Hindlimb muscle (tissue), 1 donor: ENCODE measurements around the gene FBXL15. TPM values are rescaled to one million over a fixed set of nuclear protein-coding genes. Genes with fewer than 3 reads are reported as not detected.
A peak's percentile ranks its signal among the peaks of the same experiment; 100 is the strongest.

Experiments used
- DNase-seq: peaks from one replicate; pipeline ENCODE4 v3.0.0-alpha.2; 2013
- polyA plus RNA-seq: library from polyadenylated mRNA; unstranded; fragments of 120-200 nt; gene quantifications from one replicate; pipeline ENCODE4 v1.2.1, GENCODE V29; 2013; ENCODE audit not compliant: insufficient read length

Gene FBXL15
- polyA plus RNA-seq, 1 donor = 6.9 TPM

- no peak for DNase-seq
These were observed 22.2 kb upstream of the FBXL15 start for GRCh38 chr10:102398172-102399020.

DNA sequence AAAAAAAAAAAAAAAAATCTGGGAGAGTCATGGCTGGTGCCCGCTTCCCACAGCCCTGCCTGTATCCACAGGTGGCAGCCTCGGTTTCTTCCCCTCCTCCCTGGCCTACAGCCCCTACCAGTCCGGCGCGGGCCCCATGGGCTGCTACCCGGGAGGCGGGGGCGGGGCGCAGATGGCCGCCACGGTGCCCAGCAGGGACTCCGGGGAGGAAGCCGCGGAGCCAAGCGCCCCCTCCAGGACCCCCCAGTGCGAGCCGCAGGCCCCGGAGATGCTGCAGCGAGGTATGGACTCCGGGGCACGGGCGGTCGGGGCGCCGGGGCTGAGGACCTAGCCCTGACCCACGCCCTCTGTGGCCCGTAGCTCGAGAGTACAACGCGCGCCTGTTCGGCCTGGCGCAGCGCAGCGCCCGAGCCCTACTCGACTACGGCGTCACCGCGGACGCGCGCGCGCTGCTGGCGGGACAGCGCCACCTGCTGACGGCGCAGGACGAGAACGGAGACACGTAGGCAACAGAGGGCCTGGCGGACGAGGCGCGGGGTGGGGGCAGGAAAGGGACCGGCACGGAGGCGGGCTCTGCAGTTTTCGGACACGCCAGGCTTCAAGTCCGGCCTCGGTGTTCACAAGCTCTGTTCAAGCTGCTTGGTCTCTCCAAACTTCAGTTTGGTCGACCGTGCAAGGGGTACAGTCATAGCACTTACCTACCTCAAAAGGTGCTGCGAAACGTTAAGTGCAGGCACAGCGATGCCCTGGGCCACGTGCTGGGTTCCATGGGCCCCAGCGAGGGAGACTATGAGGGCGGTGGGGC lies 21.2 kb upstream of the FBXL15 start:
- peak; percentile 93 for DNase-seq

DNA sequence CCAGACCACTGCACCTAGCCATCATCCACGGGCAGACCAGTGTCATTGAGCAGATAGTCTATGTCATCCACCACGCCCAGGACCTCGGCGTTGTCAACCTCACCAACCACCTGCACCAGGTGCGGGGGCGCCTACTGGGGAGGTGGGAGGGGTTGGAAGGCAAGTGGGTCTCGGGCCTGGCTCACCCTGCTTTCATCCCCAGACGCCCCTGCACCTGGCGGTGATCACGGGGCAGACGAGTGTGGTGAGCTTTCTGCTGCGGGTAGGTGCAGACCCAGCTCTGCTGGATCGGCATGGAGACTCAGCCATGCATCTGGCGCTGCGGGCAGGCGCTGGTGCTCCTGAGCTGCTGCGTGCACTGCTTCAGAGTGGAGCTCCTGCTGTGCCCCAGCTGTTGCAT lies 20.6 kb upstream of the FBXL15 start:
- no peak for DNase-seq

GRCh38 chr10:102400598-102401341 lies 19.9 kb upstream of the FBXL15 start:
- DNase-seq = no peak

- DNase-seq = no peak
These were observed 19.3 kb upstream of the FBXL15 start for GRCh38 chr10:102401342-102401654.

DNA sequence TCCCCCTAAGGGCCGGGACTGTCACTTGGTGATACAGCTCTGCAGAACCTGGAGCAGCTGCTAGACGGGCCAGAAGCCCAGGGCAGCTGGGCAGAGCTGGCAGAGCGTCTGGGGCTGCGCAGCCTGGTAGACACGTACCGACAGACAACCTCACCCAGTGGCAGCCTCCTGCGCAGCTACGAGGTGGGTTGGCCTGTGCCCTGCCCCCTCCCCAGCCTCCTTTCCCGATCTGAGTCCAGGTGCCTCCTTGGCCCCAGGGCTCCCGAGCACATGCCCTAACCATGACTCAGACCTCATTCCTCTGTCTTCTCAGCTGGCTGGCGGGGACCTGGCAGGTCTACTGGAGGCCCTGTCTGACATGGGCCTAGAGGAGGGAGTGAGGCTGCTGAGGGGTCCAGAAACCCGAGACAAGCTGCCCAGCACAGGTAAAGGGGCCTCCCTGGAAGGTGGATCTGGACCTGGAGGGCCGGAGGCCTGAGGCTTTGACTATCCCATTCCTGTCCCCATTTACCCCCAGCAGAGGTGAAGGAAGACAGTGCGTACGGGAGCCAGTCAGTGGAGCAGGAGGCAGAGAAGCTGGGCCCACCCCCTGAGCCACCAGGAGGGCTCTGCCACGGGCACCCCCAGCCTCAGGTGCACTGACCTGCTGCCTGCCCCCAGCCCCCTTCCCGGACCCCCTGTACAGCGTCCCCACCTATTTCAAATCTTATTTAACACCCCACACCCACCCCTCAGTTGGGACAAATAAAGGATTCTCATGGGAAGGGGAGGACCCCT lies 18.7 kb upstream of the FBXL15 start:
- no peak for DNase-seq

- DNase-seq = no peak
These were observed 18.1 kb upstream of the FBXL15 start for GRCh38 chr10:102402512-102402896.

DNA sequence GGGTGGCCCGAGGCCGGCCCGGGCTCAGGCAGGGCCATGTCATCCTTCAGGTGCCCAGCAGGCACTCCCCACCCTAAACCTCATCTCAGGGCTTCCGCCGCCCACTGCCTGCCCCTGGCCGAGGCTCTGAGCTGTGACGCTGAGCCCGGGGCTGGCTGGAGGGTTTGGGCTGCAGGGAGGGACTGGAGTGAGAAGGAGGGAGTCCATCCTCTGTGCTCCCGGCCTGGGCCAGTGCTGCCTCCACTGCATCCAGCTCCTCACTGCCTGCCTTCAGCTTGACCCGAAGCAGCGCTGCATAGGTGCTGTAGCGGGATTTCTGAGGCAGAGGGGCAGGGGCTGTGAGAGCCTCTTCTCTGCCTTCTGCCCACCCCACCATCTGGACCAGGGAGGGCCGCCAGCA lies 17.5 kb upstream of the FBXL15 start:
- no peak for DNase-seq

DNA sequence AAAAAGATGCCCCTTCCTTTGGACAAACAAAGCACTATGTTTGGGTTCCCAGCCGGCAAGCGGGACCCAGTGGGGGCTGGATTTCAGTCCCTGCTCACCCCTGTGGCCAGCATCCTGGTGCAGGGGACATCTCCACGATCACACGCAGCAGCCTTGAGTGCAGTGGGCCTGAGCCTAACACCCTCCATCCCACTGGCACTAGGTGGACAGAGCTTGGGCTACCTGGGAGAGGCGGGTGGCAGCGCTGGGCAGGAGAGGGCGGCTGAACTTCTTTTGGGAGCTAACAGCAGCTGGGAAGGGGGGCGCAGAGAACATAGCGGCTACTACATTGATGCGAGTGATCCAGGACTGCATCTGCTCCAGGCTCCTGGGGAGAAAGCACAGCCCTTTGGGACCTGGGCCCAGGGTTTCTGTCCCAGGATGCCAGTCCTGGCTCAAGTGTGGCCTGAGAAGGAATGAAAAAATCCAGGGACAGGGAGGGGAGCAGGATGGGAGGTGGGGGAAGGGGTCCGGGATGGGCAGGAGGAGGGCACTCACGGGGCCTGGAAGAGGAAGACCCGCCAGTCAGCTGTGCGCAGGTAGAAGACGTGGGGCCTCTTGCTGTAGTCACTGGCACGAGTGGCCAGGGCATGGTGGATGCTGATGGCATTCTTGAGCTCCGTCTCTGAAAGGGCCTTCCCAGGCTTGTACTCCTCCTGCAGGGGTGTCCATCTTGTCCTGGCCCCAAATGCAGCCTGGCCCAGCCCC lies 16.1 kb upstream of the FBXL15 start:
- no peak for DNase-seq

- DNase-seq = no peak
These were observed 15.5 kb upstream of the FBXL15 start for GRCh38 chr10:102405108-102405571.

- DNase-seq = no peak
These were observed 15.0 kb upstream of the FBXL15 start for GRCh38 chr10:102405632-102406031.

DNA sequence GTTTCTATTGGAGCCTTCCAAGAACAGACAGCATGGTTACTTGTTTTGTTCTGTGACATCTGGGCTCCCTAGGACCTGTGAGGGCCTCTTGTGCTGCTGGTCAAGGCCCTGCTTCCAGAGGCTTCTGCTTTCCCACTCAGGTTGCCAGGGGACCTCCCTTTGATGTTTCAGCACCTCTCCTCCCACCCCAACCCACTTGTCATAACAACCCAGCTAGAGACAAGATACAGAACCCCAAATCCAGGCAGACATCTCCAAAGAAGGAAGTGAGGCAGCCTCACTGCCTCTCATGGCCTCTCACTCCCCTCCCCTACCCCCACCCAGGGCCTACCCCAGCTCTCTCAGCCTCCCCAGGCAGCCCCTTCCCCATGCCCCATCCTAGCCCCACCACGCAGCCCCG lies 13.8 kb upstream of the FBXL15 start:
- DNase-seq = no peak

GRCh38 chr10:102407425-102408130 lies 13.1 kb upstream of the FBXL15 start:
- DNase-seq = no peak

DNA sequence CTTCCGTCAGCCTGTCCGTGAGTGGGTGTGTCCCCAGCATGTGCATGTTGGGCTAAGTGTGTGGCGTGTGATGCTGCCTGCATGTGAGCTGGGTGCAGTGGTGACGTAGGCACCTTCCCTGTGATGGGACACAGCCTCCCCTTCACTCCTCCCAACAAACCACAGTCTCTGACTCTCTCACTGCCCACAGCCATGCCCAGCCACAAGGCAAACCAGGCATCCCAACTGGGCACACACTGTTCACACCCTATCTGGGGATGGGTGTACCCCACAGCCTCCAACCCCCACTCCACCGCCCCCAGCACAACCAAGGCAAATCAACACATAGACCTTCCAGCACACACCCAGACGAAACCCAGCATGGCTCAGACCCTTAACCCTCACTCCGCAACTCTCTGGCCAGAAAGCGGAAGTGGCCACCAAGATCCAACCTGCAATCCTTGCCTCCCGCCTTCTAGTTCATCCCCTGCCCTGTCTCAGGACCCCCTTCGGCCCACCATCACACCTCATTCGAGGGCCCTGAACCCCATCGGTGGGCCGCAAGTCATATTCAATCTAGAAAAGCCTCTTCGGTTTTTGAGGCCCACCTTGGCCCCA lies 12.4 kb upstream of the FBXL15 start:
- DNase-seq = no peak

- DNase-seq = peak; percentile 77
These were observed 11.7 kb upstream of the FBXL15 start for GRCh38 chr10:102408728-102409603.

- DNase-seq = no peak
These were observed 10.8 kb upstream of the FBXL15 start for GRCh38 chr10:102409604-102410428.

DNA sequence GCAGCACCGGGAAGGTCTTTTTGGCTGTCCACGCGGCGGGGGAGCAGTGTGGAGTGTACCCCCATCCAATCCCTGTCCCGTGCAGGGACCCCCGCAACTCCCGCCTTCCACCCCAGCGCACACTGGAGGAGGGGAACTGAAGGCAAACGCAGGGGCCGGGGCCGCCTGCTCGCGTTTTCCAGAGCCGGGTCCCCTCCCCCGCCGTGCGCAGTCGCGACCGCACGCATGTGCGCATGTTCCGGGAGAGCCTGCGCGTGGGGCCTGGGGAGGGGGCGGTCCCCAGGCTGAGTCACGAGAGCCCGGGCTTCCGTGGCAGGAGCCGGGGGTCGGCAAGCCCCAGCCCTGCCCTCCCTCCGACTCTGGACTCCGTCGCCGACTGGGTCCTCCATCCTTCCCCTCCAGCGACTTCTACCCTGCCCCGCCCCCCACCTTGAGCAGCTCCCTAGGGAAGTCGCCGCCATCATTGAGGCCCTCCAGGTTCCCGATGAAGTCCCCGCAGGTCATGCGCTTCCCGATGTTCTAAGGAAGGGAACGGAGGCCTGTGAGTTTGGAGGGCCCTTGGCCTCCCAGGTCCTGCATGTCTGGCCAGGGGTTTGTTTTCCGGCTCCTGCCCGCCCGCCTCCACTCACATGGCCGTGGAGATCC lies 10.1 kb upstream of the FBXL15 start:
- peak; percentile 76 for DNase-seq
